Calu3 (cell line): ENCODE data around the gene NPAS3. TPM values are rescaled to one million over a fixed set of nuclear protein-coding genes. Genes with fewer than 3 reads are reported as not detected.

Experiments used
- BruUV-seq: library from RNA; stranded (reverse); fragments of 400-500 nt; replicated peaks from 2 replicates; lab custom pipeline; 2021; lab: Mats Ljungman, UMichigan
- CTCF ChIA-PET: fragments of 300-600 bp; sonication (Branson Sonifier 250); formaldehyde crosslinking; loops from one replicate; lab custom pipeline; 2022; ENCODE audit warnings: antibody characterized with exemption; lab: Charles Lee
- DNase-seq: peaks from one replicate; pipeline ENCODE4 v3.0.0; 2022
- H3K27ac Mint-ChIP-seq: one replicate; pipeline ENCODE4 v1.8.0; 2022; ENCODE audit warnings: mixed read lengths; ENCODE audit not compliant: unreplicated experiment
- H3K27me3 Mint-ChIP-seq: one replicate; pipeline ENCODE4 v1.8.0; 2022; ENCODE audit warnings: mixed read lengths; ENCODE audit not compliant: unreplicated experiment
- H3K36me3 Mint-ChIP-seq: one replicate; pipeline ENCODE4 v1.8.0; 2022; ENCODE audit warnings: mild to moderate bottlenecking, moderate library complexity, mixed read lengths; ENCODE audit not compliant: insufficient read depth, unreplicated experiment
- H3K4me1 Mint-ChIP-seq: one replicate; pipeline ENCODE4 v1.8.0; 2022; ENCODE audit warnings: mild to moderate bottlenecking, low read depth, mixed read lengths; ENCODE audit not compliant: unreplicated experiment
- H3K4me3 Mint-ChIP-seq: one replicate; pipeline ENCODE4 v1.8.0; 2022; ENCODE audit warnings: mild to moderate bottlenecking, low read depth, moderate library complexity, mixed read lengths; ENCODE audit not compliant: unreplicated experiment
- H3K9me3 Mint-ChIP-seq: one replicate; pipeline ENCODE4 v1.8.0; 2022; ENCODE audit warnings: low read depth, mixed read lengths; ENCODE audit not compliant: unreplicated experiment
- intact Hi-C: fragments of 100-400 bp; cut with micrococcal nuclease; formaldehyde crosslinking; loops from one replicate; pipeline ENCODE4 v1.10.0; 2022; ENCODE audit not compliant: unreplicated experiment
- total RNA-seq: library from RNA; stranded (reverse); gene quantifications from 2 replicates; pipeline ENCODE4 v1.2.3, GENCODE V29; 2022
- TF ChIP-seq, protein P1 (sequence below): fragments of 200-600 bp; IDR thresholded peaks from one replicate; pipeline ENCODE4 v1.8.0; 2022; ENCODE audit warnings: antibody characterized with exemption; ENCODE audit not compliant: unreplicated experiment

The NPAS3 gene
- total RNA-seq, 1 experiment from 2014 or later = not detected

DNA sequence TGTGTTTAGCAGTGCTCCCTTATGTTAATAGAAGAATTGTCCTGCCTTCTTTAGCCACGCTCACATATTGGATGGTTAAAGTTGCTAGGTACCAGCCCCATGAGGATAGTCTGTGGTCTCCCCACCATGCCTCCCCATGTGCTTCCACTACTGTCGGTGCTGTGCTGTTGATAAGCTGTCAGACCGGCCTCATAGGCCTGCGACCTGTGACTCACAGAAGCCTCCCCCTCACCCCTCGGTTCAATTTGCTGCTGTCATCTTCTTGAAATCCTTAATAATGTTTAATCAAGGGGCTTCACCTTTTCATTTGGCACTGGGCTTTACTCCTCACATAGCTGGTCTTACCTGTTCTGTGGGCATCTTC is 227.2 kb downstream of the NPAS3 start:
- no peak for DNase-seq
- BruUV-seq = no TSS peak
- H3K4me1 Mint-ChIP-seq = no peaks in the 10 kb centered on the region
- no peaks in the 10 kb centered on the region for H3K36me3 Mint-ChIP-seq
- CTCF ChIA-PET = no interaction called here
- H3K4me3 Mint-ChIP-seq = no peak overlapping the region
- no peak overlapping the region for H3K27ac Mint-ChIP-seq
- TF ChIP-seq, protein P1, sequence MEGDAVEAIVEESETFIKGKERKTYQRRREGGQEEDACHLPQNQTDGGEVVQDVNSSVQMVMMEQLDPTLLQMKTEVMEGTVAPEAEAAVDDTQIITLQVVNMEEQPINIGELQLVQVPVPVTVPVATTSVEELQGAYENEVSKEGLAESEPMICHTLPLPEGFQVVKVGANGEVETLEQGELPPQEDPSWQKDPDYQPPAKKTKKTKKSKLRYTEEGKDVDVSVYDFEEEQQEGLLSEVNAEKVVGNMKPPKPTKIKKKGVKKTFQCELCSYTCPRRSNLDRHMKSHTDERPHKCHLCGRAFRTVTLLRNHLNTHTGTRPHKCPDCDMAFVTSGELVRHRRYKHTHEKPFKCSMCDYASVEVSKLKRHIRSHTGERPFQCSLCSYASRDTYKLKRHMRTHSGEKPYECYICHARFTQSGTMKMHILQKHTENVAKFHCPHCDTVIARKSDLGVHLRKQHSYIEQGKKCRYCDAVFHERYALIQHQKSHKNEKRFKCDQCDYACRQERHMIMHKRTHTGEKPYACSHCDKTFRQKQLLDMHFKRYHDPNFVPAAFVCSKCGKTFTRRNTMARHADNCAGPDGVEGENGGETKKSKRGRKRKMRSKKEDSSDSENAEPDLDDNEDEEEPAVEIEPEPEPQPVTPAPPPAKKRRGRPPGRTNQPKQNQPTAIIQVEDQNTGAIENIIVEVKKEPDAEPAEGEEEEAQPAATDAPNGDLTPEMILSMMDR = no peak
- H3K9me3 Mint-ChIP-seq = no peaks in the 10 kb centered on the region
- H3K27me3 Mint-ChIP-seq = peaks cover 33% of the 10 kb centered on the region
- intact Hi-C loops = no loop called here

DNA sequence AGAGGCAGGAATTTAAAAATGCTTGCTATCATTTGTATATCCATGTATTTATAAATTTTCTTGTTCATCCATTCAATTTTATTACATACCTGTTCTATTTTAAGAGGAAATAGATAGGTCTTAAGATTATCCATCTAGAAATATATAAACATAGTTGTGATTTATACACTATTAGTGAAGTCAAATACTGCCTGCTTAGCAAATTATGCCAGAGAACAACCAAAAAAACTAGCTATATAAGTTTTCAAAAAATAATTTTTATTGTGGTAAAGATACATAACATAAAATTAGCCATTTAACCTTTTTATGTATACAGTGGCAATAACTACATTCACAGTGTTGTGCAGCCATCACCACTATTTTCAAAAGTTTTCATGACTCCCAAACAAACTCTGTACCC is 237.3 kb downstream of the NPAS3 start:
- intact Hi-C loops = no loop called here
- H3K36me3 Mint-ChIP-seq = no peaks in the 10 kb centered on the region
- no TSS peak for BruUV-seq
- no peaks in the 10 kb centered on the region for H3K4me1 Mint-ChIP-seq
- peaks cover 4% of the 10 kb centered on the region for H3K27me3 Mint-ChIP-seq
- no peak for DNase-seq
- no peak overlapping the region for H3K27ac Mint-ChIP-seq
- H3K9me3 Mint-ChIP-seq = no peaks in the 10 kb centered on the region
- TF ChIP-seq, protein P1 = no peak
- CTCF ChIA-PET = no interaction called here
- no peak overlapping the region for H3K4me3 Mint-ChIP-seq

DNA sequence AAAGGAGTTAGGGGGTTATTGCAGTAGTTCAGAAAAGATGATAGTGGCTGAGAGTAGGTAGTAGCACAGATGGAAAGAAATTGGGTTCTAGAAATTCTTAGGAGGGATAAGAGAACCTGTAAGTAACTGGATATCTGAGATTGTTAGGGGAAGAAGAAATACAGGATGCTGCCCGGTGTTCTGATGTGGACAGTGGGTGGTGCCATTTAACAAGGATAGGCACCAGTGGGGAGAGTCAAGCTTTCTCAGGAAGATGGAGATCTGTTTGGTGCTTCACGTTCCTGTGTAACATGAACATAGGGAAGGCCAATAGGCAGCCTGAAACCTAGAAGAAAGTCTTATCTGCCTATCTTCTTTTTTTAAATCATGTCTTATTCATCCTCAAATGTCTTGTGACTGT is 245.9 kb downstream of the NPAS3 start:
- H3K36me3 Mint-ChIP-seq = no peaks in the 10 kb centered on the region
- H3K27me3 Mint-ChIP-seq = no peaks in the 10 kb centered on the region
- intact Hi-C loops = no loop called here
- H3K4me3 Mint-ChIP-seq = no peak overlapping the region
- DNase-seq = no peak
- H3K4me1 Mint-ChIP-seq = no peaks in the 10 kb centered on the region
- BruUV-seq = no TSS peak
- TF ChIP-seq, protein P1 = no peak
- CTCF ChIA-PET = no interaction called here
- H3K27ac Mint-ChIP-seq = no peak overlapping the region
- no peaks in the 10 kb centered on the region for H3K9me3 Mint-ChIP-seq

DNA sequence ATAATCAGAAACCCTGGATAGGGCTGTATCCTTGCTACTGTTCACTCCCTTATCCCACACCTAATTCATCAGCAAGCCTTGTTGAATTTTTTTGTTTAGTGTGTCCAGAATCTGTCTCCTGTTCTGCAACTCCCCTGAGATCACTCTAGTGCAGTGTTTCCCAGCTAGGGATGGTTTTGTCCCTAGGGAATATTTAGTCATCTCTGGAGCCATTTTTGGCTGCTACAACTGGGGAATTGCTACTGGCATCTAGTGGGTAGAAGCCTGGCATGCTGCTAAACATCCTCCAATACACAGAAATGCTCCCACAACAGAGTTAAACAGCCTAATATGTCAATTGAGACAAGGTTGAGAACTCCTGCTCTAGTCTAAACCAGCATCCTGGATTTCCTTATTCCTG is 248.0 kb downstream of the NPAS3 start:
- Mint-ChIP-seq H3K4me3 (no peak overlapping the region), H3K9me3 (no peaks in the 10 kb centered on the region), H3K4me1 (no peaks in the 10 kb centered on the region), H3K27me3 (no peaks in the 10 kb centered on the region), H3K27ac (no peak overlapping the region), H3K36me3 (no peaks in the 10 kb centered on the region)
- CTCF ChIA-PET = no interaction called here
- no TSS peak for BruUV-seq
- TF ChIP-seq, protein P1 = no peak
- DNase-seq = no peak
- intact Hi-C loops = no loop called here
